Retinal pigment epithelial cell (primary cell): ENCODE data around the gene ECE2.
A peak's percentile ranks its signal among the peaks of the same experiment; 100 is the strongest.

Experiments used
- DNase-seq: peaks from one replicate; pipeline ENCODE4 v3.0.0-alpha.2; 2010; ENCODE audit warnings: low read depth
- H3K4me3 ChIP-seq: 2 replicates; pipeline ENCODE4 v1.5.1; 2011; ENCODE audit warnings: mild to moderate bottlenecking, low read length, control low read depth, moderate library complexity
- CTCF ChIP-seq: conservative IDR thresholded peaks from 2 replicates; pipeline ENCODE4 v1.5.1; 2011; ENCODE audit warnings: low read depth, low read length, control low read depth, inconsistent platforms

Gene ECE2

DNA sequence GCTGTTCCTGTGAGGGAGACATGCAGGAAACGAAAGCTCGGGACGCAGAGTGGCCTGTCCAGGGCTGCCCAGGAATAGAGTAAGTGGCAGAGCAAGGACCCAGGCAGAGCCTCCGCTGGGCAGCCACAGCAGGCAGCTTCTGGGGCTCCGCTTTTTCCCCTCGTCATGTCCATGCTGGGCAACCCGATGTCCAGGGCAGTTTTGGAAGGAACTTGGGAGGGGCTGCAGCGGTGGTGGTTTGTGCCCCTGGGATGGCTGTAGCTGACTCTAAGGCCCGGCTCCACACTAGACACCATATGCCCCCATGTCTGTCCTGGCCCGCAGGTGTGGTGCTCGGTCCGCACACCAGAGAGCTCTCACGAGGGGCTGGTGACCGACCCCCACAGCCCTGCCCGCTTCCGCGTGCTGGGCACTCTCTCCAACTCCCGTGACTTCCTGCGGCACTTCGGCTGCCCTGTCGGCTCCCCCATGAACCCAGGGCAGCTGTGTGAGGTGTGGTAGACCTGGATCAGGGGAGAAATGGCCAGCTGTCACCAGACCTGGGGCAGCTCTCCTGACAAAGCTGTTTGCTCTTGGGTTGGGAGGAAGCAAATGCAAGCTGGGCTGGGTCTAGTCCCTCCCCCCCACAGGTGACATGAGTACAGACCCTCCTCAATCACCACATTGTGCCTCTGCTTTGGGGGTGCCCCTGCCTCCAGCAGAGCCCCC is 16.1 kb downstream of the ECE2 start:
- TF ChIP-seq CTCF: no peak
- H3K4me3 ChIP-seq: no peak overlapping the region
- no peak for DNase-seq

GRCh38 chr3:184295771-184296170 is 19.9 kb downstream of the ECE2 start:
- TF ChIP-seq CTCF: no peak
- DNase-seq: no peak

DNA sequence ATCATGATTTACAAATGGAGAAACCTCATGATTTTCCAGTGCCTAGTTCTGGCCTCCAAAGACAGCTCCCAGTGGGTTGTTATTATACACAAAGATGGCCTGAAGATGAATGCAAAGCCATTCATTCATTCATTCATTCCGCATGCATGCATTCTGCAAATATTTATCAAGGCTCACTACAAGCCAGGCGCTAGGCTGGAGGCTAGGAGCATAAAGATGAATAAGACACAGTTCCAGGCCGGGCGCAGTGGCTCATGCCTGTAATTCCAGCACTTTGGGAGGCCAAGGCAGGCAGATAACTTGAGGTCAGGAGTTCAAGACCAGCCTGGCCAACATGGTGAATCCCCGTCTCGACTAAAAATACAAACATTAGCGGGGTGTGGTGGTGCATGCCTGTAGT is 20.8 kb downstream of the ECE2 start:
- DNase-seq: no peak
- H3K4me3 ChIP-seq: no peak overlapping the region
- no peak for TF ChIP-seq CTCF

More at GRCh38 chr3:184295771-184296170, 19.9 kb downstream of the ECE2 start:
- H3K4me3 ChIP-seq: no peak overlapping the region

- DNase-seq: peak; percentile 84
- TF ChIP-seq CTCF: no peak
- peak within 1 kb of the TSS; percentile 98 for H3K4me3 ChIP-seq
Measured at GRCh38 chr3:184298759-184299487, 23.1 kb downstream of the ECE2 start, which contains the start of gene PSMD2. Gene PSMD2 (plus strand): TSS chr3:184299241. CDS start chr3:184299267, 26 bp downstream.

GRCh38 chr3:184299488-184300377 is 23.9 kb downstream of the ECE2 start:
- H3K4me3 ChIP-seq: peak overlapping the region; percentile 98
- no peak for TF ChIP-seq CTCF
- DNase-seq: no peak

- peak overlapping the region; percentile 98 for H3K4me3 ChIP-seq
- DNase-seq: no peak
- TF ChIP-seq CTCF: no peak
Measured at GRCh38 chr3:184300378-184300720, 24.5 kb downstream of the ECE2 start.
